HG02840 (cell line): ENCODE data around the gene LMBR1.

Experiments used
- ATAC-seq: cut with Tn5 transposase; IDR thresholded peaks from one replicate; pipeline ENCODE4 v1.9.1; 2021; ENCODE audit warnings: mild to moderate bottlenecking, moderate library complexity, moderate number of reproducible peaks; ENCODE audit not compliant: unreplicated experiment, low FRiP score

The LMBR1 gene

GRCh38 chr7:156768698-156769472 is 124.1 kb downstream of the LMBR1 start:
- ATAC-seq: no peak

- no peak for ATAC-seq
Measured at GRCh38 chr7:156766666-156767065, 126.3 kb downstream of the LMBR1 start.

GRCh38 chr7:156765901-156766656 is 126.9 kb downstream of the LMBR1 start:
- no peak for ATAC-seq

GRCh38 chr7:156764766-156765165 is 128.2 kb downstream of the LMBR1 start:
- ATAC-seq: no peak

- ATAC-seq: no peak
Measured at GRCh38 chr7:156764016-156764669, 128.8 kb downstream of the LMBR1 start.

- no peak for ATAC-seq
Measured at GRCh38 chr7:156759579-156760202, 133.3 kb downstream of the LMBR1 start.

GRCh38 chr7:156759143-156759542 is 133.8 kb downstream of the LMBR1 start:
- ATAC-seq: no peak

DNA sequence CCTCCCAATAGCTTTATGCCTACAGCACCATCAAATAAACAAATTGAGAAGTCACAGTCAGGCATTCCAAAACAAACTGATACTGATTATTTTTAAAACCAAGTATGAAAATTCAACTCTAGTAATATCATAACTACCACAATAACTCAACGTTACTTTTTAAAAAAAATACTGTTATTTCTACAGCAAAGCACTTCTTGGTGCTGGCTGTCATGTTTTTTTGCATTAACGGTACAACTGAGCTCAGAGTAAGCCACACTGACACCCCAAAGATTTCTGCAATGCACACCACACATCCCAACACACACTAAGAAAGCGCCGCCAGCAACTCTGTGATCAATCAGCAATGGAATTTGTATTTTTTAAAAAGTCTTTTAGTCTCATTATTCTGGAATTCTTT is 138.8 kb downstream of the LMBR1 start:
- no peak for ATAC-seq

- ATAC-seq: no peak
Measured at GRCh38 chr7:156753630-156754029, 139.4 kb downstream of the LMBR1 start.

GRCh38 chr7:156753229-156753560 is 139.8 kb downstream of the LMBR1 start:
- ATAC-seq: no peak

- no peak for ATAC-seq
Measured at GRCh38 chr7:156752367-156753228, 140.4 kb downstream of the LMBR1 start.

DNA sequence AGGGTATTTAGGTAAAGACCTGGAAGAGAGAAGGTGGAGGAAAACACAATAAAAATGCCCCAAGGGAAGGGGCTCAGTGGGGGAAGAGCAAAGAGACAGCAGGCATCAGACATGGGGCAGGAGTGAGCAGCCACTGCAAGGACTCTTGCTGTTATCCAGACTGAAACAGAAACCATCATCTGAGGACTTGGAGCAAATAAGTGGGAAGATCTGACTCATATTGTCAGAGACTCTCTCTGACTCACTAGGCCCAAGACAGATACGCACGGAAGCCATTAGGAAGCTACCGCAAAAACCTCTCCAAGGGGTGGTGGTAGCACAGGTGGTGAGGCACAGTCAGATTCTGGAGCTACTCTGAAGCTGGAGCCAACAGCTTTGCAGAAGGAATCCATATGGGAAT is 141.7 kb downstream of the LMBR1 start:
- ATAC-seq: no peak

DNA sequence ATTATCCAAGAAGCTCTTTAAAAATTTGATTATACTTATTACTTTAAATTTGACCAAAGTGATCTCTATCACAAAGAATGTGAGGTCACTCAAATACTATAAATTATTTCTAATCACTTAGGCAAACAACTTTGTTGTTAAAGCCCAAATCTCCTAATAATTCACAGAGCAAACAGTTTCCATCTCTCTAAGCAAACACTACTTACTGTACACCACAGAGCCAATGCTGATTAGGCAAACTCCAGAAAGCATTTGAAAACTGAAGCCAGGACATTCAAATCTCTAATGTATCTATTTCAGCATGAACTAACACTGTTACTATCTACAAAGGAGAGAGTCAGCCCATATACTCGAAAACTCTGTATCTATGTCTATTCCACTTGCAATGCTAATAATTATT is 145.3 kb downstream of the LMBR1 start:
- no peak for ATAC-seq

DNA sequence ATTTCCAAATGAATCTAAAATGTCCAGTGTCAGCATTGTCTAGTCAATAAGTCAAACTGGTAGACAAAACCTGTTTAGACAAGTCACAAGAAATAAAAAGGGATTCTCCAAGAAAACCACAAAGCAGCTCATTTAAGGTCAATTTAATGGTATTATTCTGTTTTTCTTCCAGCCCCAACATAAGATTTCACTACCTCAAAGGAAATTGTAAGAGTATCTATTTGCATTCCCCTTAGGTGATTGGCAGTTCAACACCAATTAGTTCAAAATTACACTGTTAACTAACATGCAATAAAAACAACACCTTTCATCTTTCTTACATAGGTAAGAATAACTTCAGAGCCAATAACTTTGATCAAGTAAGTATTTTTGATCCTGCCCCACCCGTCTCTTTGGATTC is 146.1 kb downstream of the LMBR1 start:
- ATAC-seq: no peak

DNA sequence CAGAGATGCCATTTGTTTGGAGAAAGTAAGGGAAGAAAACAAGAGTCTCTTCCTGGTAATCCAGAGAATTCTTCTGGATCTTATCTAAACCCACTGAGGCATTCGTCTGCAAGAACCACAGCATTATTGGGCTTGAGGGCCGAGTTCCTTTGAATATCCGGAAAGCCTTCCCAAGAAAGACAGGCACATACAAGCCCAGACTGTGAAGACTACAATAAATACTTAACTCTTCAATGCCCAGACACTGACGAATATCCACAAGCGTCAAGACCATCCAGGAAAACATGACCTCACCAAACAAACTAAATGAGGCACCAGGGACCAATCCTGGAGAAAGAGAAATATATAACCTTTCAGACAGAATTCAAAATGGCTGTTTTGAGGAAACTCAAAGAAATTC is 153.4 kb downstream of the LMBR1 start:
- no peak for ATAC-seq

- ATAC-seq: no peak
Measured at GRCh38 chr7:156735851-156736250, 157.1 kb downstream of the LMBR1 start.

DNA sequence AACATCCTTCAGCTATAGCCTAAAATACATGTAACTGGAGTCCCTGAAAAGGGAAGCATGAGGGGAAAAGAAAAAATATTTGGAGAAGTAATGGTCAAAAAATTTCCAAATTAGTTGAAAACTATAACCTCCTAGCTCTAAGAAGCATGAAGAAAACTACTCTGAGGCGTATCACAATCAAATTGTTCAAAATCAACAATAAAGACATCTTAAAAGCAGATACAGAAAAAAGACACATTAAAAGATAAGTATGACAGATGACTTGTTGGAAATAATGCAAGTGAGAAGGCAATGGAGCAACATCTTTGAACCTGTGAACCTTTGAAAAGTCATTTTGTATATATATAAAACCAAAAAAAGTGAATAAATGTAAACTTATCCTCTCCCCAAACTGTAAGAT is 159.3 kb downstream of the LMBR1 start:
- ATAC-seq: no peak

DNA sequence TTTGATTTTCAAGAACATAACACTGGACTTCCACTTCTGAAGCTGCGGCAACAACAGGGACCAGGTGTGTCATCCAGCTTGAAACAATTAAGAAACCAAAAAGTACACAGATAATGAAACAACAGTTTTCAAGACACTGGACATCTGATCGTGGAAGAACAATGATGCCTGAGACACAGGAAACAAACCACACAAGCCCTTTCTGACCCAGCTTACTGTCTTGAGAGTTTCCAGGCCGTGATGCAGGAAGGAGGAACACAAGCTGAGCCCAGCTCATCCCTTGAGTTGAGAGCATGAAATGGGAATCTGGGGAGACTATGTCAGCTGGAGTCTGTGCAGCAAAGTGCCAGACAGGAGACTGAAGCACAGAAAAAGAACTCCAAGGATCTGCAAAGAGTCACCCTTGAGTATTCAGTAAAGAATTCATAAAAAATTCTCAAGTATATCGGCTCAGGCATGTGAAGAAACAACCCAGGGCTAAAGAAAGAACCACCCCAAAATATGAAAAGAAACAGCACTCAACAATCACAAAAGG is 160.8 kb downstream of the LMBR1 start:
- no peak for ATAC-seq

- ATAC-seq: no peak
Measured at GRCh38 chr7:156731651-156732050, 161.3 kb downstream of the LMBR1 start.

DNA sequence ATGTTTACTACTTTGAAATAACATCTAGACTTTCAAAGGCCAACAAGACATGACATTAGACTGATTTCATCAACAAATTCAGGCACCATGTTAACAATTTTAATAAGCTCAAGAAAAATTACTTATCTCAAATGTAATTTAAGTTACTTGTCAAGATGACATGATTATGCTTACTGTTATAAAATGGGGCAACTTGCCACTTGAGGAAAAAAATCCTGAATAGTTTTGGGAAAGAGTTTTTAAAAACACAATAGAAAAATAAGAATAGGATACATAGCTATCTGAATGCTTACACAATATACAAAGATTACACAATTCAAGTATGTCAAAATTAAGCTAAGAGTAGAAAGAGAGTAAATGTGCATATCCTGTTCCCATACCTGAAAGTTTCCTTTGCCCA is 167.0 kb downstream of the LMBR1 start:
- no peak for ATAC-seq
